ENCODE results near the gene AGPAT3. TPM values are rescaled to one million over a fixed set of nuclear protein-coding genes. Genes with fewer than 3 reads are reported as not detected.

Gene AGPAT3
- total and polyA plus RNA-seq, 3 donors from 2014 or later: 64.5 to 77.5 (median 69.8) TPM

DNA sequence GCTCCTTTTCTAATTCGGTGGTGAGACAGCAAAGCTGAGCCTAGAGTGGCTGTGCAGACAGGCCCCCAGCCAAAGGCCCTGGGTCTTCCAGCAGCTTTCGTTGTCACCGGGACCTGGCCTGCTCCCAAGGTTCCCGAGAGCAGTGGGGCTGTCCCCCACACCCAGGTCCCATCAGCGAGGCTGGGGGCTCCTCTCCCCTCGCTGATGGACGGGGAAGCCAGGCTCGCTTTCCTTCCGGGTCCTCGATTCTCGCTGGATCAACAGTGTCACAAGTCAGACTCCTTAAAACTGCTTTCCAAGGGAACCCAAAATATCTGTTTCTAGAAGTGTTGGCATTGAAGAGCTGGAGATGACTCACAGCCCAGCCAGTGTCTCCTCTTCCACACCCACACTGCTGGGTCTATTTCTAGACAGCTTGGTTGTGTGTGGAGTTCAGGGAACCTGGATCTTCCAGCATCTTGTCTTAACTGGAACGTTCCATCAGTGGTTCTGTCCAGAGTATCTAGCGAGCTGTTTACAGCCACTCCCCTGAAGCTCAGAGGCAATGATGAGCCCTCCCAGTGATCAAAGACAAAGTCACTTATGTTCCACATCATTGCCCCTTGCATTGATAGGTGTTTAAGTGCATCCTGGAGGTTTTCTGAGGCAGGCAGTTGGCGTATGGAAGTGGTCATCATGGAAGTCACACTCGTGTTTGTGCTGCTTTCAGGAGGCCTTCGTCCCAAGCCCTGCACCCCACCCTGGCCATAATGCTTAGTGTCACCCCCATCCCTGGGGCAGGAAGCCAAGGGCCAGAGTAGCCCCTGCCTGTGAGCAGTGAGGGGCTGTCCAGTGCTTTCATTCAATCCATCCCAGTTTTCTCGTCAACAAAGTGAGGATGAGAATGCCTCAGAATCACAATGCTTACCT lies 40.4 kb upstream of the AGPAT3 start:
- H3K27me3 ChIP-seq: no peaks in the 10 kb centered on the region
- 83 to 84% methylated on average over 12 to 17 of the region's 17 CpGs for WGBS, 2 donors
- no peak overlapping the region for H3K27ac ChIP-seq
- DNase-seq: no peak
- no peak overlapping the region for H3K4me3 ChIP-seq
- intact Hi-C loops (cut with DNase I; ENCODE audit: low total_unique reads): no loop called here
- peaks cover 4% of the 10 kb centered on the region for H3K4me1 ChIP-seq
- no peaks in the 10 kb centered on the region for H3K36me3 ChIP-seq (ENCODE audit: low read depth, missing control alignments)
- no peaks in the 10 kb centered on the region for H3K9me3 ChIP-seq
- no peak for TF ChIP-seq POLR2A (IDR thresholded peaks at IDR 0.05)
- TF ChIP-seq CTCF (IDR thresholded peaks at IDR 0.05): no peak

DNA sequence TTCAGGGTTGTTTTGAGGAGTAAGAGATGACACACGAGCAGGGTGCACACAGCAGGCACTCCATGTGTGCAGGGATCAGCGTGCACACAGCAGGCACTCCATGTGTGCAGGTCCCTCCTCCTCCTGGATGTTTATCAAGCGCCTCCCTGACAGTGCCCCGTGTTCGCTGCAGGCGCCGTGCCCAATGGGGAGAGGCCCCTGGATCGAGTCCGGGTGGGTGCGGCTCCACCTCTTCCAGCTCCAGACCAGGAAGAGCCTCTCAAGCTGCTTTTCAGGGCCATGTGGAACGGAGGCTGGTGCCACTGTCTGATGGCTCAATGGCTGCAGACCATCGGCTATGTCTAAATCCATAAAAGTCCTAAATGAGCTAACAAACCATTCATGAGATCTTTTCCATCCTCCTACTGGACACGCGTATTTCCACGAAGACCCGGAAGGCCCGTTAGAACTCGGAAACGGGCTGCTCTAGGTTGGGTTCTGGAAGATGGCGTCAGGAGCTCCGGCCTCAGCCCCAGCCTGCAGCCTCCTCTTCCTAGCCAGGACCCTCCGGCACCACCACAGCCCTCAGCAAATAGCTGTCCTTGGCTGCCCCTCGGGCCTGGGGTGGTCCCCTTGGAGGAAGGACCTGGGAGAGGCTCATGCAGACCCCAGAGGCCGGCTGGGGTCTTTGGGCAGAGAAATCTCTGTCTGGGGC lies 39.6 kb upstream of the AGPAT3 start:
- peaks cover 4% of the 10 kb centered on the region for H3K4me1 ChIP-seq
- H3K27ac ChIP-seq: no peak overlapping the region
- no peaks in the 10 kb centered on the region for H3K27me3 ChIP-seq
- H3K36me3 ChIP-seq (ENCODE audit: low read depth, missing control alignments): no peaks in the 10 kb centered on the region
- no peak for DNase-seq
- H3K4me3 ChIP-seq: no peak overlapping the region
- no peaks in the 10 kb centered on the region for H3K9me3 ChIP-seq
- intact Hi-C loops (cut with DNase I; ENCODE audit: low total_unique reads): no loop called here
- 92 to 96% methylated on average over 16 to 24 of the region's 24 CpGs for WGBS, 2 donors
- no peak for TF ChIP-seq CTCF (IDR thresholded peaks at IDR 0.05)
- no peak for TF ChIP-seq POLR2A (IDR thresholded peaks at IDR 0.05)

- Histone ChIP-seq H3K4me3 (no peak overlapping the region), H3K4me1 (peaks cover 4% of the 10 kb centered on the region), H3K9me3 (no peaks in the 10 kb centered on the region), H3K36me3 (ENCODE audit: low read depth, missing control alignments) (no peaks in the 10 kb centered on the region), H3K27me3 (no peaks in the 10 kb centered on the region), H3K27ac (no peak overlapping the region)
- intact Hi-C loops (cut with DNase I; ENCODE audit: low total_unique reads): no loop called here
- 51 to 53% methylated on average over 19 to 31 of the region's 31 CpGs for WGBS, 2 donors
- TF ChIP-seq POLR2A (IDR thresholded peaks at IDR 0.05) (no peak), CTCF (IDR thresholded peaks at IDR 0.05) (peak in 1 of 3 experiments; percentile 12)
- DNase-seq: no peak
Observed at GRCh38 chr21:43825936-43826622, 38.9 kb upstream of the AGPAT3 start.

GRCh38 chr21:43826623-43826974 lies 38.4 kb upstream of the AGPAT3 start:
- intact Hi-C loops (cut with DNase I; ENCODE audit: low total_unique reads): no loop called here
- no peak overlapping the region for H3K27ac ChIP-seq
- no peaks in the 10 kb centered on the region for H3K27me3 ChIP-seq
- WGBS, 2 donors: 53 to 62% methylated on average over 6 to 8 of the region's 8 CpGs
- TF ChIP-seq POLR2A (IDR thresholded peaks at IDR 0.05) (no peak), CTCF (IDR thresholded peaks at IDR 0.05) (no peak)
- no peak for DNase-seq
- H3K4me1 ChIP-seq: peaks cover 4% of the 10 kb centered on the region
- H3K9me3 ChIP-seq: no peaks in the 10 kb centered on the region
- no peak overlapping the region for H3K4me3 ChIP-seq
- H3K36me3 ChIP-seq (ENCODE audit: low read depth, missing control alignments): no peaks in the 10 kb centered on the region

Data from testis (tissue), 3 donors.